Fibroblast of pulmonary artery (primary cell): ENCODE results near the gene UFD1.

Experiments used
- DNase-seq: peaks from one replicate; pipeline ENCODE4 v3.0.0-alpha.2; 2010; ENCODE audit warnings: low read depth
- H3K4me3 ChIP-seq: replicated peaks from 2 replicates; pipeline ENCODE4 v1.5.1; 2011; ENCODE audit warnings: low read depth, mild to moderate bottlenecking, control low read depth, low read length, moderate library complexity
- CTCF ChIP-seq: IDR thresholded peaks from 2 replicates; pipeline ENCODE4 v1.5.1; 2011; ENCODE audit warnings: mild to moderate bottlenecking, control low read depth, low read length, inconsistent platforms; ENCODE audit errors: missing control alignments

Gene UFD1

DNA sequence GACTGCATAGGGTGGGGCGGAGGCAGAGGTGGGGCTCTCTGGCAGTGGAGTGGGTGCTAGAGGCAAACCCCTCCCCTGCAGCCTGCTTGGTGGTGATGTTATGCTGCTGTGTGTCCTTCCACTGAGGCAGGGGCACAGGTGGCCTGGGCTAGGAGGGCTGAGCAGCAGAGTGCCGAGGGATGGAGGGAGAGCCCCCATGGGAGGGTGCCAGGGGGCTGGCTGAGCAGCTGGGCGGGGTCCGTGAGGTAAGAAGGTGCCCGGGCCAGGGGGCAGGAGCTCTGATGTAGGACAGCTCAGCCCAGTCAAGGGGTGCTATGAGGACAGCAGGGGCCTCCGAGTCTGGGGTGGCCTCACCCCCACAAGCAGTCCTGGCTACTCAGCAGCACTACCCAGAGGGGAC, 41.0 kb upstream of the UFD1 start:
- no peak overlapping the region for H3K4me3 ChIP-seq
- TF ChIP-seq CTCF: no peak
- DNase-seq: no peak

DNA sequence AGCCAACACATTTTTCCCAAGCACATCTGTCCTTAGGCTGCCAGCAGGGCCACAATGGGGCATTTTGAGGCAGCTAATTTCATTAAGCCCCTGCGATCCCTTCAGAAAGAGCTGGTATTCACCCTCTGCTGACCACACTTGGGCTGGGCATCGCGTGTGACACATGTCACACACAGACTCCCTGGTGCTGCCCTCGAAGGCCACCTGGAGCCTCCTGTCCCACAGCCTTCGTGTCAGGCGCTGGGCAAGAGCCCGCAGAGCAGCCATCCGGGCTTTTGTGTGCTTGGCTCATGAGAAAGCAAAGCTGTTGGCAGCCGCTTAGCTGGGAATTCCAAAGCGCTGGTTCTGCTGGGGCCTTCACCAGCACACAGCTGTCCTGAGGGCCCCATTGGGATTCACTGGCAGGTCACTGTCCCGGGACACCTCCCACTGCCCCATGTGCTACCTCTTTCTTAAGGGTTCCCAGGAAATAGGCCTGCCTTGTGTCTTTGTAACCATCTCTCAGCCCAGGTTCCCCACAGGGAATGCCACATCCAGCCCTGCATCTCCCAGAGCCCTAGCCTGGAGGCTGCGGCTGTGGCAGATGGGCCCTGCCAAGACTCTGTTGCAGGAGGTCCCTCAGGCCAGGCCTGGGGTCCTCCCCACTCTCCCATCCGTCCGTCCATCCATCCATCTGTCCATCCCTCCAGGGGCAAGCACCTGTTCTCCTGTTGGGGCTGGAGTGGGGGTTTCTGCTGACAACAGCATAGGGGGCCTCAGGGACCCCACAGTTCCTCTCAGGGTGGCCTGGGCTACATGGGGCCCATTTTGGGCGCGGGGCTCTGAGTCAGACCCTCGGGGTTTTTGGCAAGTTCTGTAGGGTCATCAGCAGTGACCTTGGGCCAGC, 40.3 kb upstream of the UFD1 start:
- TF ChIP-seq CTCF: no peak
- no peak overlapping the region for H3K4me3 ChIP-seq
- no peak for DNase-seq

GRCh38 chr22:19518635-19519034, 39.6 kb upstream of the UFD1 start:
- H3K4me3 ChIP-seq: no peak overlapping the region
- no peak for DNase-seq
- TF ChIP-seq CTCF: no peak

GRCh38 chr22:19517919-19518611, 39.1 kb upstream of the UFD1 start:
- no peak overlapping the region for H3K4me3 ChIP-seq
- TF ChIP-seq CTCF: no peak
- DNase-seq: no peak

- no peak for DNase-seq
- no peak for TF ChIP-seq CTCF
- H3K4me3 ChIP-seq: no peak overlapping the region
These were observed 38.1 kb upstream of the UFD1 start for GRCh38 chr22:19517171-19517500.

- no peak for DNase-seq
- no peak overlapping the region for H3K4me3 ChIP-seq
- TF ChIP-seq CTCF: no peak
These were observed 37.6 kb upstream of the UFD1 start for GRCh38 chr22:19516378-19517170.
